GM12878 (cell line): ENCODE data around the gene URI1. TPM values are rescaled to one million over a fixed set of nuclear protein-coding genes. Genes with fewer than 3 reads are reported as not detected.

Source experiments
- EP300 ChIP-seq, 2 experiments: fragments of 150-350 bp in 1 of 2; IDR thresholded peaks; 2 replicates each; pipeline ENCODE4 v1.6.1; 2011 to 2012; ENCODE audit warnings: low read depth in 2 of 2, low read length in 2 of 2, borderline replicate concordance in 1 of 2, improper control_type of control experiment in 1 of 2, inconsistent platforms in 1 of 2; ENCODE audit not compliant: control insufficient read depth in 1 of 2
- SIN3A ChIP-seq: IDR thresholded peaks from 2 replicates; pipeline ENCODE4 v1.6.1; 2012; ENCODE audit warnings: low read depth, low read length, improper control_type of control experiment
- TCF3 ChIP-seq: IDR thresholded peaks from 2 replicates; pipeline ENCODE4 v1.6.1; 2012; ENCODE audit warnings: low read depth, mild to moderate bottlenecking, low read length, borderline replicate concordance; ENCODE audit not compliant: insufficient read depth
- polyA plus RNA-seq, 11 experiments: library from polyadenylated mRNA; depleted of rRNA in 4 of 11; unstranded in 6 of 11; stranded (reverse) in 5 of 11; fragments of >200 nt; fragmentation: Nextera tagmentation in 4 of 11; fragmentation: Illumina TruSeq in 1 of 11; extraction: Ambion mirVana in 4 of 11; extraction: Trizol in 1 of 11; gene quantifications; 1 replicate in 1 of 11; 2 replicates in 10 of 11; pipeline versions ENCODE4 v1.2.1 to v1.2.3, GENCODE V29; 2011 to 2016; ENCODE audit warnings: inconsistent platforms in 2 of 11, missing spikeins in 2 of 11, low read depth in 1 of 11
- total RNA-seq, 4 experiments: library from RNA; depleted of rRNA in 3 of 4; stranded (reverse); fragments of >200 nt in 3 of 4; fragmentation: Illumina TruSeq in 1 of 4; extraction: Trizol in 1 of 4; gene quantifications; 2 replicates each; pipeline versions ENCODE4 v1.2.1 to v1.2.3, GENCODE V29; 2013 to 2021
- TF ChIP-seq, protein P1 (sequence below): IDR thresholded peaks from 2 replicates; pipeline ENCODE4 v1.6.1; 2012; ENCODE audit warnings: low read length, inconsistent platforms
- TF ChIP-seq, protein P2 (sequence below): fragments of 450-650 bp; IDR thresholded peaks from 2 replicates; pipeline ENCODE4 v1.6.1; 2017; ENCODE audit warnings: antibody characterized with exemption, mild to moderate bottlenecking, moderate library complexity
- TF ChIP-seq, protein P3 (sequence below): fragments of 450-650 bp; IDR thresholded peaks from 2 replicates; pipeline ENCODE4 v1.6.1; 2017; ENCODE audit warnings: borderline replicate concordance

URI1 gene
- total and polyA plus RNA-seq, 10 of the 15 experiments (the other 5 are each of a cell fraction or from before 2014, with no cell fraction given): 15.2 to 94.2 (median 47.9) TPM

DNA sequence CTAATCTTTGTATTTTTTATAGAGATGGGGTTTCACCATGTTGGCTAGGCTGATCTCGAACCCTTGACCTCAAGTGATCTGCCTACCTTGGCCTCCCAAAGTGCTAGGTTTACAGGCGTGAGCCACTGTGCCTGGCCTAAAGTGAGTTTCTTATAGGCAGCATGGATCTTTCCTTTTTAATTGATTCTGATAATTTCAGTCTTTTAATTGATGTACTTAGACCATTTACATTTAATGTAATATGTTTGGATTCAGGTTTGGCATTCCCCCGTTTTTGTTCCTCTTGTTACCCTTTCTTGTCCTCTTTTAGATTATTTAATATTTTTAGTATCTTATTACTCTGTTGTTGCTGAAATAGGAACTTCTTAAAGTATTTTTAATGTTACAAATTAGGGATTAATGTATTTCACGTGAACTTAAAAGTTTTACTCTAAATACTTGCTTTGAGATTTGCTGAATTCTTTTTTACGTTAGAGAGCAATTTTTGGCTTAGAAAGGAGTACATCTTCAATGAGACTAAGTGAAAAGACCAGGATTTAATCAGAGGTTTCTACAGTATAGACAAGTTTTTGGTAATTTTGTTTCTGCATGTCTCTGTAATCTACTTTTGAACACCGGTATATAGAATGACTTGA lies 50.3 kb downstream of the URI1 start (continued):
- TF ChIP-seq, protein P1, sequence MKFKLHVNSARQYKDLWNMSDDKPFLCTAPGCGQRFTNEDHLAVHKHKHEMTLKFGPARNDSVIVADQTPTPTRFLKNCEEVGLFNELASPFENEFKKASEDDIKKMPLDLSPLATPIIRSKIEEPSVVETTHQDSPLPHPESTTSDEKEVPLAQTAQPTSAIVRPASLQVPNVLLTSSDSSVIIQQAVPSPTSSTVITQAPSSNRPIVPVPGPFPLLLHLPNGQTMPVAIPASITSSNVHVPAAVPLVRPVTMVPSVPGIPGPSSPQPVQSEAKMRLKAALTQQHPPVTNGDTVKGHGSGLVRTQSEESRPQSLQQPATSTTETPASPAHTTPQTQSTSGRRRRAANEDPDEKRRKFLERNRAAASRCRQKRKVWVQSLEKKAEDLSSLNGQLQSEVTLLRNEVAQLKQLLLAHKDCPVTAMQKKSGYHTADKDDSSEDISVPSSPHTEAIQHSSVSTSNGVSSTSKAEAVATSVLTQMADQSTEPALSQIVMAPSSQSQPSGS: no peak
- TF ChIP-seq, protein P2, sequence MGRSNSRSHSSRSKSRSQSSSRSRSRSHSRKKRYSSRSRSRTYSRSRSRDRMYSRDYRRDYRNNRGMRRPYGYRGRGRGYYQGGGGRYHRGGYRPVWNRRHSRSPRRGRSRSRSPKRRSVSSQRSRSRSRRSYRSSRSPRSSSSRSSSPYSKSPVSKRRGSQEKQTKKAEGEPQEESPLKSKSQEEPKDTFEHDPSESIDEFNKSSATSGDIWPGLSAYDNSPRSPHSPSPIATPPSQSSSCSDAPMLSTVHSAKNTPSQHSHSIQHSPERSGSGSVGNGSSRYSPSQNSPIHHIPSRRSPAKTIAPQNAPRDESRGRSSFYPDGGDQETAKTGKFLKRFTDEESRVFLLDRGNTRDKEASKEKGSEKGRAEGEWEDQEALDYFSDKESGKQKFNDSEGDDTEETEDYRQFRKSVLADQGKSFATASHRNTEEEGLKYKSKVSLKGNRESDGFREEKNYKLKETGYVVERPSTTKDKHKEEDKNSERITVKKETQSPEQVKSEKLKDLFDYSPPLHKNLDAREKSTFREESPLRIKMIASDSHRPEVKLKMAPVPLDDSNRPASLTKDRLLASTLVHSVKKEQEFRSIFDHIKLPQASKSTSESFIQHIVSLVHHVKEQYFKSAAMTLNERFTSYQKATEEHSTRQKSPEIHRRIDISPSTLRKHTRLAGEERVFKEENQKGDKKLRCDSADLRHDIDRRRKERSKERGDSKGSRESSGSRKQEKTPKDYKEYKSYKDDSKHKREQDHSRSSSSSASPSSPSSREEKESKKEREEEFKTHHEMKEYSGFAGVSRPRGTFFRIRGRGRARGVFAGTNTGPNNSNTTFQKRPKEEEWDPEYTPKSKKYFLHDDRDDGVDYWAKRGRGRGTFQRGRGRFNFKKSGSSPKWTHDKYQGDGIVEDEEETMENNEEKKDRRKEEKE: no peak
- TF ChIP-seq, protein P3, sequence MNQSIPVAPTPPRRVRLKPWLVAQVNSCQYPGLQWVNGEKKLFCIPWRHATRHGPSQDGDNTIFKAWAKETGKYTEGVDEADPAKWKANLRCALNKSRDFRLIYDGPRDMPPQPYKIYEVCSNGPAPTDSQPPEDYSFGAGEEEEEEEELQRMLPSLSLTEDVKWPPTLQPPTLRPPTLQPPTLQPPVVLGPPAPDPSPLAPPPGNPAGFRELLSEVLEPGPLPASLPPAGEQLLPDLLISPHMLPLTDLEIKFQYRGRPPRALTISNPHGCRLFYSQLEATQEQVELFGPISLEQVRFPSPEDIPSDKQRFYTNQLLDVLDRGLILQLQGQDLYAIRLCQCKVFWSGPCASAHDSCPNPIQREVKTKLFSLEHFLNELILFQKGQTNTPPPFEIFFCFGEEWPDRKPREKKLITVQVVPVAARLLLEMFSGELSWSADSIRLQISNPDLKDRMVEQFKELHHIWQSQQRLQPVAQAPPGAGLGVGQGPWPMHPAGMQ: no peak
- TF ChIP-seq TCF3: no peak
- no peak for TF ChIP-seq SIN3A
- no peak for TF ChIP-seq EP300 (IDR thresholded peaks at IDR 0.05; ENCODE audit: borderline replicate concordance in 1 of 2, control insufficient read depth in 1 of 2, low read depth in 2 of 2, low read length in 2 of 2)
